Mesothelial cell of epicardium (in vitro differentiated cells): ENCODE results near the gene NOB1. TPM values are rescaled to one million over a fixed set of nuclear protein-coding genes. Genes with fewer than 3 reads are reported as not detected.
A peak's percentile ranks its signal among the peaks of the same experiment; 100 is the strongest.

Experiments used
- DNase-seq, 2 experiments: peaks; one replicate each; pipeline ENCODE4 v3.0.0; 2021; ENCODE audit warnings: low spot score in 2 of 2; ENCODE audit not compliant: unreplicated experiment in 2 of 2
- H3K27ac Mint-ChIP-seq: 2 replicates; pipeline ENCODE4 v1.8.0; 2021; ENCODE audit warnings: mixed read lengths
- H3K27me3 Mint-ChIP-seq: 2 replicates; pipeline ENCODE4 v1.8.0; 2021; ENCODE audit warnings: low read depth, mixed read lengths
- H3K36me3 Mint-ChIP-seq: 2 replicates; pipeline ENCODE4 v1.8.0; 2021; ENCODE audit warnings: mixed read lengths
- H3K4me1 Mint-ChIP-seq: 2 replicates; pipeline ENCODE4 v1.8.0; 2021; ENCODE audit warnings: mixed read lengths
- H3K4me3 Mint-ChIP-seq: 2 replicates; pipeline ENCODE4 v1.8.0; 2021; ENCODE audit warnings: mild to moderate bottlenecking, moderate library complexity, mixed read lengths
- H3K9me3 Mint-ChIP-seq: 2 replicates; pipeline ENCODE4 v1.8.0; 2021; ENCODE audit warnings: mixed read lengths
- CTCF ChIP-seq: fragments of 200-600 bp; sonication (generic); IDR thresholded peaks from one replicate; pipeline ENCODE4 v1.5.0; 2021; ENCODE audit warnings: antibody characterized with exemption; ENCODE audit not compliant: unreplicated experiment
- total RNA-seq: library from RNA; stranded (reverse); gene quantifications from 3 replicates; pipeline ENCODE4 v1.2.1, GENCODE V29; 2021

NOB1 gene
- total RNA-seq = 52.9 to 59.4 TPM (median 56.1 TPM) in 3 replicates

DNA sequence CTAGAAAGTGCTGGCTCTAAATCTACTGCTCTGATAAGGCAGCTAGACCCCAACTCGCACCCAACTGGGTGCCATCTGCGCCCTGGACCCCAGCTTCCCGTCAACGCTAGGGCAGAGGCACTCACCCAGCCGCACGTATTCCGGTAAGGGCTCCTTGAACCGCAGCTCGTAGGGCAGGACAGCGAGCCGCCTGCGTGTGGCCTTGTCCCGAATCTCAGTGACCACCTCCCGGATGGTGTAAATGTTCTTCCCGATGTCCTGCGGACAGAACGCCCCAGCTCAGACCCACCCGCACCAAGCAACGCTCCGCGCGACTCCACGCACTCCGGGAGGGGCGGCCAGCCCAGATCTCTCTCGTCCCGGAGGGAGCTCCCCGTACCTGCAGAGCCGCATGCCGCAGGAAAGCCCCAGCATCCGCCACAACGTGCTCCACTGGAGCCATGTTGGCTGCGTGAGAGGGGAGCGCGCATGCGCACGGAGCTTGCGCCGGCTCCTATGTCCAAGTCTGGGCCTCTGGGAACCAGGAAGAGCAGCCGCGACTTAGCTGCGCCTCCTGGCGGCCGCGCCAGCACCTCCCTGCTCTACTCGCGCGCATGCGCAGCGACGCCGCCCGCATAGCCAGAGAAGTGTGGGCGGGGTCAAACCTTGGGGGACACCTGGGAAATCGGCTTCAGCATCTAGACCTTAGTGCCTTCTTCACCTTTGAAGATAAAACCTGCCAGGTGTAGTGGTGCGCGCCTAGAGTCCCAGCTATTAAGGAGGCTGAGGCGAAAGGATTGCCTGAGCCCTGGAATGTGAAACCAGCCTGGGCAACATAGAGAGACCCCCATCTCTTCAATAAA, at the start of gene NOB1:
NOB1 (minus strand) TSS at position 458 of the 842 bp plus-strand sequence; CDS start at position 442, 16 bp downstream.
- peak within 1 kb of the TSS; percentile 98 for H3K27ac Mint-ChIP-seq
- H3K4me3 Mint-ChIP-seq = peak within 1 kb of the TSS; percentile 100
- peak; percentile 97 for DNase-seq
- TF ChIP-seq CTCF = peak; percentile 96
- no peaks in the 10 kb centered on the region for H3K9me3 Mint-ChIP-seq
- peaks cover 13% of the 10 kb centered on the region for H3K36me3 Mint-ChIP-seq
- H3K27me3 Mint-ChIP-seq = peaks cover 3% of the 10 kb centered on the region
- peaks cover 17% of the 10 kb centered on the region for H3K4me1 Mint-ChIP-seq

DNA sequence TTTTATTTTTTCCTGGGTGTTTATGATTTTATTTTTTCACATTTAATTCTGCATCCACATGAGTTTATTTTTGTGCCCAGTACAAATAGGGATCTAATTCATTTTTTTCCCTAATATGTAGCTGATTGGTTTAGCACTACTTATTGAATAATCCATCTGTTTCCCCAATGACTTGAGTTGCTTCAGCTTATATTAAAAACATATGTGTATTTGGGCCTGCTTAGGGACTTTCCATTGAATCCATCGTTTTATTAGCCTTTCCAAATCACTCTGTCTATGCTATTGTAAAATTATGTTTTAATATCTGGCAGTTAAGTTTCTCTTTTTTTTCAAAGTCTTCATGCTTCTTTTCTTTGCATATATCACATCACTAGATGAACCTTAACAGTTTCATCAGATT, 49.6 kb upstream of the NOB1 start:
- DNase-seq = no peak
- Mint-ChIP-seq H3K27me3 (no peaks in the 10 kb centered on the region), H3K36me3 (peaks cover 16% of the 10 kb centered on the region), H3K9me3 (no peaks in the 10 kb centered on the region), H3K4me3 (no peak overlapping the region), H3K4me1 (peaks cover 6% of the 10 kb centered on the region), H3K27ac (peak overlapping the region; percentile 76)
- TF ChIP-seq CTCF = no peak

DNA sequence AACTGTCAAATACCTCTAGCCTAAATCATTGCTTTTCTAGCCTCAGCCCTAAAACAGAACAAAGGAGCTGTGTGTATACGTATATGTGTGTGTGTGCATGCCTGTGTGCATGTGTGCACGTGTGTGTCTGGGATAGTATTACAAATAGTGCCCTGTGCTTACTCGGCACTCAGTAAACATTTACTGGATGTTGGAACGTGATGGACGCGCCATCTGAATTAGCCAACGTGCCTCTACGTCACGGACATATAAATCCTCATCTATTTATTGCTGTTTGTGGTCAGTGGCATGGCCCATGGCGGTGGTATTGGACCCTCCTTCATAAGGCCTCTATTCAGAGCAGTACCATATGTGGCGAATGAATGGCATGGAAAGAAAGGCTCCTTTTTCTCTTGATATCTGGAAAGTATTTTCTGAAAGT, 44.9 kb upstream of the NOB1 start:
- TF ChIP-seq CTCF = no peak
- Mint-ChIP-seq H3K36me3 (peaks cover 13% of the 10 kb centered on the region), H3K27ac (no peak overlapping the region), H3K27me3 (no peaks in the 10 kb centered on the region), H3K9me3 (no peaks in the 10 kb centered on the region), H3K4me1 (peaks cover 10% of the 10 kb centered on the region), H3K4me3 (no peak overlapping the region)
- no peak for DNase-seq

GRCh38 chr16:69798466-69798865, 43.7 kb upstream of the NOB1 start:
- Mint-ChIP-seq H3K27ac (no peak overlapping the region), H3K9me3 (no peaks in the 10 kb centered on the region), H3K4me1 (peaks cover 3% of the 10 kb centered on the region), H3K27me3 (no peaks in the 10 kb centered on the region), H3K4me3 (no peak overlapping the region), H3K36me3 (peaks cover 14% of the 10 kb centered on the region)
- no peak for TF ChIP-seq CTCF
- DNase-seq = no peak

DNA sequence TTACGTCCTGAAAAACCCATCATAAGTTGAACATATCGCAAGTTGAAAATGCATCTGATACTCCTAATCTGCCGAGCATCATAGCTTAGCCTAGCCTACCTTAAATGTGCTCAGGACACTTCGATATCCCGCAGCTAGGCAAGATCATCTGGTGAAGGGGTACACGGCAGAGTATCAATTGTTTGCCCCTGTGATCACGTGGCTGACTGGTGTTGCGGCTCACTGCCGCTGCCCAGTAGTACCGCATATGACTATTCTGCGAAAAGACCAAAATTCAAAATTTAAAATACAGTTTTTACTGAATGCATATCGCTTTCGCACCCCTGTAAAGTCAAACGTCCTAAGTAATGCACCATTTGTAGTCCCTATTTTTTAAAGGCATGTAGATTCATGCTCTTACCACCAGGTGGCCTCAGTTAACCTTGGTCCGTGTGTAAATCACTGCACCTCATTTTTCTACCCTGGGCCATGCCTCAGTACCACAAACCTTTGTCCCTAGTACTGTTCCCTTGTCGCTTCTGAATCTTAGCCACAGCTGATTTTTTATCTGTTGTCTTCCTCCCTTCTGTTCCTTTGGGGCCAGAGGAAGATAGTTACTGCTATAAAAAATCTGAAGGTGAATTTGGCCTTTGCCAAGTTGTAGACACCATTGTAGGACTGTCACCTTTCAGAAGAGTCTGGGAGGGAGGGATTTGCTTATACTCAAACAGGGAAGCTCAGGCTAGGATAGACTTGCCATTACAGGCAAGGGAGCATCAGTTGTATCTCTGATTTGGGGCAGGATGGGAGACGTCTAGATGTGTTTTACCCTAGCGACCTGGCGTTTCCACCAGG, 41.8 kb upstream of the NOB1 start:
- no peak for DNase-seq
- H3K27ac Mint-ChIP-seq = no peak overlapping the region
- H3K27me3 Mint-ChIP-seq = no peaks in the 10 kb centered on the region
- TF ChIP-seq CTCF = peak; percentile 94
- no peaks in the 10 kb centered on the region for H3K9me3 Mint-ChIP-seq
- H3K36me3 Mint-ChIP-seq = peaks cover 15% of the 10 kb centered on the region
- H3K4me1 Mint-ChIP-seq = peaks cover 3% of the 10 kb centered on the region
- no peak overlapping the region for H3K4me3 Mint-ChIP-seq
